Muscle of leg (tissue), 16 donors: ENCODE results near the gene ZNF574. TPM values are rescaled to one million over a fixed set of nuclear protein-coding genes. Genes with fewer than 3 reads are reported as not detected.
"Not testable (repeated sequence)": the region's sequence is repeated elsewhere in the genome, so short reads cannot be mapped to it uniquely, and the experiment has no call there.

Experiments used
- DNase-seq: peaks from one replicate; pipeline ENCODE4 v3.0.0; 2013
- H3K27ac ChIP-seq: one replicate; pipeline ENCODE4 v1.5.1; 2013; ENCODE audit warnings: mild to moderate bottlenecking, low read length, control low read depth
- H3K27me3 ChIP-seq: one replicate; pipeline ENCODE4 v1.6.1; 2013; ENCODE audit warnings: low read length; ENCODE audit not compliant: control insufficient read depth, insufficient read depth
- H3K36me3 ChIP-seq: one replicate; pipeline ENCODE4 v1.6.1; 2013; ENCODE audit warnings: low read length; ENCODE audit not compliant: control insufficient read depth, insufficient read depth
- H3K4me1 ChIP-seq: one replicate; pipeline ENCODE4 v1.6.1; 2013; ENCODE audit warnings: low read length; ENCODE audit not compliant: control insufficient read depth, insufficient read depth
- H3K4me3 ChIP-seq: one replicate; pipeline ENCODE4 v1.5.1; 2013; ENCODE audit warnings: low read length, control low read depth
- H3K9me3 ChIP-seq: replicated peaks from 2 replicates; pipeline ENCODE4 v1.6.1; 2013; ENCODE audit warnings: low read depth, low read length; ENCODE audit not compliant: control insufficient read depth
- WGBS: methylation state at CpG from one replicate; pipeline ENCODE4 v1.1.5; 2013; ENCODE audit warnings: missing lambda C conversion rate; ENCODE audit not compliant: insufficient coverage; 5-methylcytosine and 5-hydroxymethylcytosine counted together
- long read RNA-seq, 11 donors: transcript quantifications; one replicate each; lab custom pipeline, GENCODE V29; 2026
- polyA plus RNA-seq, 8 donors: library from polyadenylated mRNA; unstranded; fragments of 120-200 nt; gene quantifications; one replicate each; pipeline versions ENCODE4 v1.2.1 to v1.2.3, GENCODE V29; 2013; ENCODE audit warnings: inconsistent platforms in 1 of 8, low replicate concordance in 1 of 8; ENCODE audit not compliant: insufficient read length in 8 of 8, insufficient read depth in 1 of 8
- total RNA-seq: library from RNA; stranded (reverse); fragments of 120-200 nt; gene quantifications from one replicate; pipeline ENCODE4 v1.2.4, GENCODE V29; 2013

Gene ZNF574, protein sequence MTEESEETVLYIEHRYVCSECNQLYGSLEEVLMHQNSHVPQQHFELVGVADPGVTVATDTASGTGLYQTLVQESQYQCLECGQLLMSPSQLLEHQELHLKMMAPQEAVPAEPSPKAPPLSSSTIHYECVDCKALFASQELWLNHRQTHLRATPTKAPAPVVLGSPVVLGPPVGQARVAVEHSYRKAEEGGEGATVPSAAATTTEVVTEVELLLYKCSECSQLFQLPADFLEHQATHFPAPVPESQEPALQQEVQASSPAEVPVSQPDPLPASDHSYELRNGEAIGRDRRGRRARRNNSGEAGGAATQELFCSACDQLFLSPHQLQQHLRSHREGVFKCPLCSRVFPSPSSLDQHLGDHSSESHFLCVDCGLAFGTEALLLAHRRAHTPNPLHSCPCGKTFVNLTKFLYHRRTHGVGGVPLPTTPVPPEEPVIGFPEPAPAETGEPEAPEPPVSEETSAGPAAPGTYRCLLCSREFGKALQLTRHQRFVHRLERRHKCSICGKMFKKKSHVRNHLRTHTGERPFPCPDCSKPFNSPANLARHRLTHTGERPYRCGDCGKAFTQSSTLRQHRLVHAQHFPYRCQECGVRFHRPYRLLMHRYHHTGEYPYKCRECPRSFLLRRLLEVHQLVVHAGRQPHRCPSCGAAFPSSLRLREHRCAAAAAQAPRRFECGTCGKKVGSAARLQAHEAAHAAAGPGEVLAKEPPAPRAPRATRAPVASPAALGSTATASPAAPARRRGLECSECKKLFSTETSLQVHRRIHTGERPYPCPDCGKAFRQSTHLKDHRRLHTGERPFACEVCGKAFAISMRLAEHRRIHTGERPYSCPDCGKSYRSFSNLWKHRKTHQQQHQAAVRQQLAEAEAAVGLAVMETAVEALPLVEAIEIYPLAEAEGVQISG
- total RNA-seq, result 6.4 TPM
- polyA plus RNA-seq, result 10 to 100 TPM in 7 of 8 donors, 1 to 10 TPM in 1; 9.3 to 13.4 (median 12.1) TPM
- long read RNA-seq, donor 1, transcript ZNF574-202 (2 exons, 2,940 nt), result major isoform, 6 of 6 reads
- long read RNA-seq, donor 1, partial matches to known transcripts, result 0 of 6 reads
- long read RNA-seq, donor 1, other reads (novel, unspliced or antisense), result 0 of 6 reads
- long read RNA-seq, donor 2, partial matches to known transcripts, result 0 of 3 reads
- long read RNA-seq, donor 2, other reads (novel, unspliced or antisense), result 0 of 3 reads
- long read RNA-seq, donor 3, transcript ZNF574-202 (2 exons, 2,940 nt), result major isoform, 9 of 10 reads
- long read RNA-seq, donor 3, partial matches to known transcripts, result 0 of 10 reads
- long read RNA-seq, donor 3, other reads (novel, unspliced or antisense), result 0 of 10 reads
- long read RNA-seq, donor 4, partial matches to known transcripts, result 0 of 2 reads
- long read RNA-seq, donor 4, other reads (novel, unspliced or antisense), result 0 of 2 reads
- long read RNA-seq, donor 5, transcript ZNF574-202 (2 exons, 2,940 nt), result major isoform, 20 of 35 reads
- long read RNA-seq, donor 5, partial matches to known transcripts, result 15 of 35 reads
- long read RNA-seq, donor 5, other reads (novel, unspliced or antisense), result 0 of 35 reads
- long read RNA-seq, donor 6, transcript ZNF574-202 (2 exons, 2,940 nt), result major isoform, 15 of 15 reads
- long read RNA-seq, donor 6, partial matches to known transcripts, result 0 of 15 reads
- long read RNA-seq, donor 6, other reads (novel, unspliced or antisense), result 0 of 15 reads
- long read RNA-seq, donor 7, transcript ZNF574-202 (2 exons, 2,940 nt), result major isoform, 14 of 14 reads
- long read RNA-seq, donor 7, partial matches to known transcripts, result 0 of 14 reads
- long read RNA-seq, donor 7, other reads (novel, unspliced or antisense), result 0 of 14 reads
- long read RNA-seq, donor 8, transcript ZNF574-202 (2 exons, 2,940 nt), result major isoform, 11 of 11 reads
- long read RNA-seq, donor 8, partial matches to known transcripts, result 0 of 11 reads
- long read RNA-seq, donor 8, other reads (novel, unspliced or antisense), result 0 of 11 reads
- long read RNA-seq, donor 9, transcript ZNF574-202 (2 exons, 2,940 nt), result major isoform, 5 of 5 reads
- long read RNA-seq, donor 9, partial matches to known transcripts, result 0 of 5 reads
- long read RNA-seq, donor 9, other reads (novel, unspliced or antisense), result 0 of 5 reads
- long read RNA-seq, donor 10, transcript ZNF574-202 (2 exons, 2,940 nt), result major isoform, 7 of 7 reads
- long read RNA-seq, donor 10, partial matches to known transcripts, result 0 of 7 reads
- long read RNA-seq, donor 10, other reads (novel, unspliced or antisense), result 0 of 7 reads
- long read RNA-seq, donor 11, transcript ZNF574-202 (2 exons, 2,940 nt), result major isoform, 8 of 8 reads
- long read RNA-seq, donor 11, partial matches to known transcripts, result 0 of 8 reads
- long read RNA-seq, donor 11, other reads (novel, unspliced or antisense), result 0 of 8 reads

DNA sequence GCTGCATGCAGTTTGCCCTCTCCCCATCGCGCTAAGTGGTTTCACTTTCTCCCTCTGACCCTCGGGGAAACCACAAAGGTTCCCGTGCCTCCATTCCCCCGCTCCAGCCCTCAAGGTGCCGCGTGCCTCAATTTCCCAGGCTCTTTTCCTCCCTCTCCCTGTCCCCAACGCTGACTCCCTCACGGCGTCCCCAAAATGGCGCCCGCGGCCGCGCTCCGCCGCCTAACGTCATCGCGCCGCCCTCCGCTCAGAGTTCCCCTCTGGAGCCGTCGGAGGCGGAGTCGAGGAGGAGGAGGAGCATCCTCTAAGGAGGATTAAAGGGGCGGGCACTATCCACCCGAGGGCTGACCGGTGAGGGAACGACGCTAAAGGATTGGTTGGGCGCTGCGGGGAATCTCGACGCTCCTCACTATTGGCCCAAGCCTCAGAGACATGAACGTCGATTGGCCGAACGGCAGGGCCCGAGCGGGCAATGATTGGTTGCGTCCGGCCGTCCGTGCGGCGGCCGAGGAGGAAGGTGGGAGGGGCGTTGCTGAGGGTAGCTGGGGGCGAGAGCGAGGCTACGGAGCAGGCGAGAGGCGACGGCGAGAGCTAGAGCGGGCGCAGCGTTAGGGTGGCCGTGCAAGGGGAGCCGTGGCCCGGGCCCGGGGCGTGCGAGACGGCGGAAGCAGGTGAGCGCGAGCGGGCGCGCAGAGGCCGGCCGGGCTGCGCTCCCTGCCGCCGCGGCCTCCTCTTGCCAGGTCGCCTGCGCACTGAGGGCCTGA lies at the start of gene ZNF574:
Gene ZNF574, plus strand, starts transcription at position 551 of the 764 bp plus-strand sequence. CDS start 2,441 bp downstream, outside the sequence.
- peak; percentile 100 for DNase-seq
- Histone ChIP-seq H3K27ac (peak within 1 kb of the TSS; percentile 99), H3K27me3 (peaks cover 1% of the 10 kb centered on the region), H3K9me3 (no peaks in the 10 kb centered on the region), H3K4me1 (peaks cover 23% of the 10 kb centered on the region), H3K4me3 (peak within 1 kb of the TSS; percentile 85), H3K36me3 (peaks cover 28% of the 10 kb centered on the region)
- under 1% methylated on average over 64 of the region's 80 CpGs for WGBS

DNA sequence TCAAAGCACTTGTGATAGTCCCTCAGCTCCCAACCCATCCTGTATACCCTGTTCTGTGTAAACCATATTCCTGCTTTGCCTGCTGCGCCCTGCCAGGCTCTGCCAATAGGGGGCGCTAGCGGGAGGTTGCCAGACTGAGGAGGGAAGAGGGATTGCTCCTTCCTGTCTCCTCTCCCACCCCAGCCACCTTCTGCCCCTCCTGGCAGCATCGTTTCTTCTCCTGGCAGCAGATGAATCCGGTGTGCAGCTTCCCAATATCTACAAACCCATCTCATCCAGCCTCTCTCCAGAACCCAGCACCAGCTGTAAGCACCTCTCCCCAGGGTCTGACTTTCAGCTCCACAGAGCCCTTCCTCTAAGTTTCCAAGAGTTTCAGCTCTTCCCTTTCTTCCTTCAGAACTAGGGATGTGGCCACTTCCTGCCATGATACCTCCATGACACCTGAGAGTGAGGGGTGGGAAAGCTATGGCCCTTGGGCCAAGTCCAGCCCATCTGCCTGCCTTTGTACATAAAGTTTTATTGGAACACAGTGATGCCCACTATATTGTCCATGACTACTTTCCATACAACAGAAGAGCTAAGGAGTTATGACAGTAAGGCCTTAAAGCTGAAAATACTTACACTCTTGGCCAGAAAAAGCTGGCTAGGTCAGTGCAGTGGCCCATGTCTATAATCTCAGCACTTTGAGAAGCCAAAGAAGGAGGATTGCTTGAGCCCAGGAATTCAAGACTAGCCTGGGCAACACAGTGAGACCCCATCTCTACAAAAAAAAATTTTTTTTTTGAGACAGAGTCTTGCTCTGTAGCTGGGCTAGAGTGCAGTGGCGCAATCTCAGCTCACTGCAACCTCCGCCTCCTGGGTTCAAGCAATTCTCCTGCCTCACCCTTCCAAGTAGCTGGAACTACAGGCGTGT lies 47.4 kb upstream of the ZNF574 start:
- Histone ChIP-seq H3K9me3 (no peaks in the 10 kb centered on the region), H3K27ac (no peak overlapping the region), H3K36me3 (no peaks in the 10 kb centered on the region), H3K4me3 (no peak overlapping the region), H3K27me3 (no peaks in the 10 kb centered on the region), H3K4me1 (peaks cover 34% of the 10 kb centered on the region)
- DNase-seq, result no peak
- 37% methylated on average over 5 of the region's 8 CpGs for WGBS

DNA sequence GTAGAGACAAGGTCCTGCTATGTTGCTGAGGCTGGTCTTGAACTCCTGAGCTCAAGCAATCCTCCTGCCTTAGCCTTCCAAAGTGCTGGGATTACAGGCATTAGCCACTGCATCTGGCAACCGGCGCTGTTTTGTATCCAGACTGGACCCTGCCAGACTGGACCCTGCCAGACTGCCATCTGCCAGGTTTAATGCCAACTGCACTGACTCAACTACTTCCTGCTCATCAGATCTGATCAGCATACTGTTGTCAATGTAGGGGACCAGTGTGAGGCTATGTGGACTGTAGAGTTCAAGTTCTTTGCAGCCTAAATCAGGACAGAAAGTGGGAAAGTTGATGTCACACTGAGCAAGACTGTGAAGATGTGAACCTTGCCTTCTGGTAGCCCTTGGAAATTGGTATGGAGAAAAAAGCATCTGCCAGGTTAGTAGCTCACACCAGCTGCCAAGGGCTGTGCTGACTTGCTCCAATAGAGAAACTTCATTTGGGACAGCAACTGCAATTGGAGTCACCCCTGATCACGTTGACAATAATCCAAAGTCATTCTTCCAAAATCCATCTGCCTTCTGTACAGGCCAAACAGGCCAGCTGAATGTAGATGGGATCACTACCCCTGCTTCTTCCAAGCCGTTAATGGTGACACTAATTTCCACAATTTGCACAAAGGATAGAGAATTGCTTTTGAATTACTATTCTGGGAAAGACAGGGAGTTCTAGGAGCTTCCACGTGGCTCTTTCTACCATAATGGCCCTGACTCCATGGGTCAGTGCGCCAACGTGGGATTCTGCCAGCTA lies 45.1 kb upstream of the ZNF574 start:
- Histone ChIP-seq H3K4me3 (no peak overlapping the region), H3K36me3 (no peaks in the 10 kb centered on the region), H3K27ac (peak overlapping the region; percentile 62), H3K4me1 (peaks cover 16% of the 10 kb centered on the region), H3K27me3 (no peaks in the 10 kb centered on the region), H3K9me3 (no peaks in the 10 kb centered on the region)
- WGBS, result 76% methylated on average over 6 of the region's 7 CpGs
- DNase-seq, result peak; percentile 64

DNA sequence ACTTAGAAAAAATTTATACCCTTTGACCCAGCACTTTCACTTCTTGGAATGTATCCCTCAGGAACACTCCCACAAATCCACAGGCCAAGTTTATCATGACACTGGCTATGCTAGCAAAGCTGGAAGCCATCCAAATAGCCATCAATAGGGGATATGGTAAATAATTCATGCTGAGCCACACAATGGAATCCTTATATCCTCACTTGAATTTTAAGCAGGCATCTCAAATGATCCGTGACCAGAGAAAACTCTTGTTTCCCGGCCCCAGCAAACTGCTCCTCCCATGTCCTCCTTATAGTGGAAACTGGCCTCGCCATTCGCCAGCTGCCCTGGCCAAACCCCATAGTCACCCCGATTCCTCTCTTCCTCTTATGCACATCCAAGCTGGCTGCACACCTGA lies 43.5 kb upstream of the ZNF574 start:
- peak; percentile 83 for DNase-seq
- H3K36me3 ChIP-seq, result no peaks in the 10 kb centered on the region
- no peaks in the 10 kb centered on the region for H3K9me3 ChIP-seq
- H3K27me3 ChIP-seq, result no peaks in the 10 kb centered on the region
- H3K27ac ChIP-seq, result peak overlapping the region; percentile 20
- no peak overlapping the region for H3K4me3 ChIP-seq
- 42% methylated on average over 3 of the region's 5 CpGs for WGBS
- peaks cover 16% of the 10 kb centered on the region for H3K4me1 ChIP-seq

DNA sequence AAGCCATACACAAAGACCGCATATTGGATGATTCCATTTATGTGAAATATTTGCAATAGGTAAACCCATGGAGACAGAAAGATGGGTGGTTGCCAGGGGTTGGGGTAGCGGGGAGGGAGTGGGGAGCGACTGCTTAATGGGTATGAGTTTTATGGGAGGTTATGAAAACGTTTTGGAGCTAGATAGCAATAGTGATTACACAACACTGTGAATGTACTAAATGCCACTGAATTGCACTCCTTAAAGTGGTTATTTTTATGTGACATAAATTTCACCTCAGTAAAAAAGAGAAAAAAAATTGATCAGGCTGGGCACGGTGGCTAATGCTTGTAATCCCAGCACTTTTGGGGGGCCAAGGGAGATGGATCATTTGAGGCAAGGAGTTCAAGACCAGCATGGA lies 42.6 kb upstream of the ZNF574 start:
- Histone ChIP-seq H3K27me3 (no peaks in the 10 kb centered on the region), H3K4me1 (peaks cover 22% of the 10 kb centered on the region), H3K9me3 (no peaks in the 10 kb centered on the region), H3K4me3 (no peak overlapping the region), H3K36me3 (no peaks in the 10 kb centered on the region), H3K27ac (no peak overlapping the region)
- WGBS, result 94% methylated on average over 3 of the region's 5 CpGs
- DNase-seq, result no peak

DNA sequence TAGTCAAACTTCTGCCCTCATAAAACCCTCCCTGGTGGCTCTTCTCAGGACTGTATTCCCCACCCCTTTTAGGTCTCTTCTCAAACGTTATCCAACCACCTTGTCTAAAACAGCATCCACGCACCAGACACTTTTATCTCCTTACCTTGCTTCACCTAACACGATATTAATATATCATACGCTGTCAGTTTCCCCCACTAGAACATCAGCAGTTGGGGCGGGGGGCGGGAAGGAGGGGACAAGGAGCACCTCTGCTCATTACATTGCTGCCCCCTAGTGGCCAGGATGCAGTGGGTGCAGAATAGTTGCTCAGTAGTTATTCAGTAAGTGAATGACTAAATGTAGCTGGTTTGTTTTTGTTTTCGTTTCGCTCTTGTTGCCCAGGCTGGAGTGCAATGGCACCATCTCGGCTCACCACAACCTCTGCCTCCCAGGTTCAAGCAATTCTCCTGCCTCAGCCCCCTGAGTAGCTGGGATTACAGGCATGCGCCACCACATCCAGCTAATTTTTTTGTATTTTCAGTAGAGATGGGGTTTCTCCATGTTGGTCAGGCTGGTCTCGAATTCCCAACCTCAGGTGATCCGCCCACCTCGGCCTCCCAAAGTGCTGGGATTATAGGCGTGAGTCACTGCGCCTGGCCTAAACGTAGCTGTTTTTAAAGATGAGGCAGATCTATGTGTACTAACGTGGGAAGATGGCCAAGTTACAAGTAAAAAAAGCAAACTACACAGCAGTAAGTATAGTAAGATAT lies 41.1 kb upstream of the ZNF574 start:
- H3K27me3 ChIP-seq, H3K9me3 ChIP-seq, H3K27ac ChIP-seq, H3K4me3 ChIP-seq, H3K36me3 ChIP-seq: not testable (repeated sequence)
- DNase-seq, result peak; percentile 69
- WGBS, result 53% methylated on average over 5 of the region's 17 CpGs
- peaks cover 28% of the 10 kb centered on the region for H3K4me1 ChIP-seq
